HepG2 (cell line): ENCODE measurements around the gene WDCP. TPM values are rescaled to one million over a fixed set of nuclear protein-coding genes. Genes with fewer than 3 reads are reported as not detected.

Source experiments
- BRCA1 ChIP-seq: sonication (generic); formaldehyde crosslinking; IDR thresholded peaks from 2 replicates; pipeline ENCODE4 v1.4.0; 2020; ENCODE audit warnings: missing genetic modification reagents
- DNMT3B ChIP-seq: conservative IDR thresholded peaks from 2 replicates; pipeline ENCODE4 v1.6.1; 2016; ENCODE audit warnings: missing biosample characterization, control low read depth
- GLMP ChIP-seq: sonication (generic); formaldehyde crosslinking; IDR thresholded peaks from 2 replicates; pipeline ENCODE4 v1.9.0; 2021; ENCODE audit warnings: missing genetic modification reagents, mild to moderate bottlenecking, borderline replicate concordance
- HCFC1 ChIP-seq: fragments of 150-350 bp; IDR thresholded peaks from 2 replicates; pipeline ENCODE4 v1.6.1; 2014; ENCODE audit warnings: low read depth, low read length
- HOMEZ ChIP-seq: IDR thresholded peaks from 2 replicates; pipeline ENCODE4 v1.6.1; 2016; ENCODE audit warnings: low read depth
- MAX ChIP-seq: IDR thresholded peaks from 2 replicates; pipeline ENCODE4 v1.6.1; 2012; ENCODE audit warnings: inconsistent platforms
- NFE2L1 ChIP-seq: sonication (generic); formaldehyde crosslinking; IDR thresholded peaks from 2 replicates; pipeline ENCODE4 v1.4.0; 2020; ENCODE audit warnings: missing genetic modification reagents, mild to moderate bottlenecking, borderline replicate concordance
- REPIN1 ChIP-seq: sonication (generic); formaldehyde crosslinking; IDR thresholded peaks from 2 replicates; pipeline ENCODE4 v1.8.0; 2022; ENCODE audit warnings: missing genetic modification reagents, low read depth, mild to moderate bottlenecking, borderline replicate concordance
- TBL1XR1 ChIP-seq: fragments of 150-350 bp; IDR thresholded peaks from 2 replicates; pipeline ENCODE4 v1.6.1; 2014; ENCODE audit warnings: borderline replicate concordance, low read length; ENCODE audit not compliant: partially characterized antibody
- THRA ChIP-seq: sonication (generic); formaldehyde crosslinking; IDR thresholded peaks from 2 replicates; pipeline ENCODE4 v1.4.0; 2020; ENCODE audit warnings: missing genetic modification reagents, borderline replicate concordance
- ZC3H13 ChIP-seq: sonication (generic); formaldehyde crosslinking; IDR thresholded peaks from 2 replicates; pipeline ENCODE4 v1.8.1; 2023; ENCODE audit warnings: mild to moderate bottlenecking, missing genetic modification reagents, moderate library complexity
- ZNF12 ChIP-seq: sonication (generic); formaldehyde crosslinking; IDR thresholded peaks from 2 replicates; pipeline ENCODE4 v1.5.0; 2020; ENCODE audit warnings: missing genetic modification reagents
- ZNF318 ChIP-seq: sonication (generic); formaldehyde crosslinking; IDR thresholded peaks from 2 replicates; pipeline ENCODE4 v1.4.0; 2020; ENCODE audit warnings: mild to moderate bottlenecking, missing genetic modification reagents
- ZNF569 ChIP-seq: sonication (generic); formaldehyde crosslinking; IDR thresholded peaks from 2 replicates; pipeline ENCODE4 v1.5.0; 2020; ENCODE audit warnings: mild to moderate bottlenecking, missing genetic modification reagents, moderate library complexity, borderline replicate concordance
- polyA plus RNA-seq, 8 experiments: library from polyadenylated mRNA; depleted of rRNA in 3 of 8; stranded (reverse) in 7 of 8; unstranded in 1 of 8; fragments of >200 nt; fragmentation: Illumina TruSeq in 4 of 8; extraction: Trizol in 4 of 8; gene quantifications; 2 replicates each; pipeline versions ENCODE4 v1.2.1 to v1.2.3, GENCODE V29; 2011 to 2016; ENCODE audit warnings: low read depth in 4 of 8, missing spikeins in 1 of 8, mixed read lengths in 1 of 8; ENCODE audit not compliant: insufficient read depth in 1 of 8
- total RNA-seq, 5 experiments: library from RNA; depleted of rRNA; stranded (reverse); fragments of >200 nt; fragmentation: Illumina TruSeq; extraction: Trizol; gene quantifications; 2 replicates each; pipeline ENCODE4 v1.2.3, GENCODE V29; 2016; ENCODE audit warnings: low read depth in 1 of 5

WDCP gene
- total and polyA plus RNA-seq, 2 of the 13 experiments (the other 11 are each of a cell fraction or from before 2014, with no cell fraction given) = 17.4 to 22.6 TPM

- TF ChIP-seq ZNF318 (CRISPR knock-in tag) (no peak), ZC3H13 (CRISPR knock-in tag) (peak; percentile 88; the same call in 1 of the 2 replicates), NFE2L1 (CRISPR knock-in tag) (no peak), ZNF569 (0 out of 2 replicates have a peak, but pooled peaks have one; percentile 20), THRA (CRISPR knock-in tag) (peak; percentile 75), ZNF12 (CRISPR knock-in tag) (no peak), TBL1XR1 (no peak), MAX (no peak), HCFC1 (no peak; the same call in 1 of the 2 replicates), HOMEZ (CRISPR knock-in tag) (no peak; the same call in 1 of the 2 replicates), REPIN1 (CRISPR knock-in tag) (peak; percentile 98; the same call in 1 of the 2 replicates), GLMP (CRISPR knock-in tag) (no peak), BRCA1 (CRISPR knock-in tag) (peak; percentile 31; the same call in 1 of the 2 replicates), DNMT3B (CRISPR knock-in tag) (no peak)
Observed at GRCh38 chr2:24084386-24085199, 37.4 kb upstream of the WDCP start, which contains the start of gene TP53I3 (continued).
